Measurements from ENCODE around the gene DIS3.

DNA sequence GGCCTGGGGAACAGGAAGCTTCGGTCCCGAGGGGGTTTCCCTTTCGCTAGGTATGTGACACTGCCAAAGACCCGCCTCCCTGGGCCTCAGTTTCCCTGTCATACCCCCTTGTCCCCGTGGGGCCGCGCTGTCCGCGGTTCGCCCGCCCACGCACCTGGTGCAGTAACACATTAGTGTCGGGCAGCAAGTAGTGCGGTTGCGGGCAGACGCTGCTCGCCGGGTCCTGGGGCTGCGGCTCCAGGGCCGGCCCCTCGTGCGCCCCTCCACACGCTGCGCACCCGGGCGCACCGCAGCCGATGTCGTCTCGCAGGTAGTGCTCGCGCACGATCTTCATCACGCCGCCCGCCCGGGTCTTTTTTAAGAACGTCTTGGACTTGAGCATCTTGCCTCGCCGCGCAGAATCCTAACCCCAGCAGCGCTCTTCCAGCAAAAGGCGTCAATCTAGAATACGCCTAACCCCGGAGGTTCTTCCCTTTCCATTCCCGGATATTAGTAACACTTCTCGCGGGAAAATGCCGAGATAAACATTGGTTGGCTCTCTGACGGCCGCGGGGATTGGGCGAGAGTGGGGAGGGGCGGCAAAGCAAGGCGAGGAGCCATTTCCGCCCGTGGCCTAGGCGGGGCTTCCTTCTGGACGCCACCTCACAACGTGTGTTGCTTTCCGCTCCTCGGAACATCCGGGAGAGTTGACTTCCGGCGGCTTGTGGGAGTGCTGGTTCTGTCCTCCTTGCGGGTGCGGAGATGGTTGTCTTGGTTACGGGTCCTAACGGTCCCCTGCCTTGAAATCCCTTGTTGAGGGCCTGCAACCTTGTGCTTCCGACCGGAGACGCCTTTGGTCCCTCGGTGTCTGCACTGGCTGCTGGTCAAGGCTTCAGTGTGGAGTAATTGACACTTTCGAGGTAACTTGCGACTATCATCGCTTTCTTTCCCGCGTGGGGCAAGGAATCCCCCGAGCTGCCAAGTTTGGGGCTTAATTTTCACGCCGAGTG is at the start of gene DIS3, which contains the start of gene PIBF1:
- TF ChIP-seq, protein P1, sequence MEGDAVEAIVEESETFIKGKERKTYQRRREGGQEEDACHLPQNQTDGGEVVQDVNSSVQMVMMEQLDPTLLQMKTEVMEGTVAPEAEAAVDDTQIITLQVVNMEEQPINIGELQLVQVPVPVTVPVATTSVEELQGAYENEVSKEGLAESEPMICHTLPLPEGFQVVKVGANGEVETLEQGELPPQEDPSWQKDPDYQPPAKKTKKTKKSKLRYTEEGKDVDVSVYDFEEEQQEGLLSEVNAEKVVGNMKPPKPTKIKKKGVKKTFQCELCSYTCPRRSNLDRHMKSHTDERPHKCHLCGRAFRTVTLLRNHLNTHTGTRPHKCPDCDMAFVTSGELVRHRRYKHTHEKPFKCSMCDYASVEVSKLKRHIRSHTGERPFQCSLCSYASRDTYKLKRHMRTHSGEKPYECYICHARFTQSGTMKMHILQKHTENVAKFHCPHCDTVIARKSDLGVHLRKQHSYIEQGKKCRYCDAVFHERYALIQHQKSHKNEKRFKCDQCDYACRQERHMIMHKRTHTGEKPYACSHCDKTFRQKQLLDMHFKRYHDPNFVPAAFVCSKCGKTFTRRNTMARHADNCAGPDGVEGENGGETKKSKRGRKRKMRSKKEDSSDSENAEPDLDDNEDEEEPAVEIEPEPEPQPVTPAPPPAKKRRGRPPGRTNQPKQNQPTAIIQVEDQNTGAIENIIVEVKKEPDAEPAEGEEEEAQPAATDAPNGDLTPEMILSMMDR (conservative IDR thresholded peaks at IDR 0.05; ENCODE audit: low read depth, low read length), result no peak
- no peak for TF ChIP-seq EZH2 (IDR thresholded peaks at IDR 0.05; ENCODE audit: borderline replicate concordance, low read depth, low read length, poor library complexity, severe bottlenecking)

All from A673 (cell line).